HG03575 (cell line): ENCODE data around the gene KHK.

Experiments
- ATAC-seq: cut with Tn5 transposase; IDR thresholded peaks from one replicate; pipeline ENCODE4 v1.9.1; 2021; ENCODE audit not compliant: unreplicated experiment, insufficient number of reproducible peaks, low FRiP score; ENCODE audit errors: extremely low read depth

Gene KHK

DNA sequence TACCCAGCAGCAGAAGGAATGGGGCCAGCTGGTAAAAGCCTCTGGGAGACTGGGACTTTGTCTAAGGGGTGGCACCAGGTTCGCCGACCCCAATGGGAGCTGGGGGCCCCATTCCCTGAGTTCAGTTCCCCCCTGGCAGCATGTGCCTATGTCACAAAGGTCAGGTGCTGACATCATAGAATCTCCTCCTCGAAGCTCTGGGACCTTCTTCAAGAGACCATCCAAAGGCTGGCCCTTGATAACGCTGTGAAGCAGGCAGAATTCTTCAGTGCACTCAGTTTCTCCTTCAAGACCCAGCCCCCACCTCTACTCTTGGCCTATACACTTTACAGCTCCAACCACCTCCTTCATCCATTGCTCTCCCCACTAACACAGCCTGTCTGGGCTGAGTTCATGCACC, 52.7 kb downstream of the KHK start, which contains the start of gene PRR30:
Gene PRR30 (minus strand): TSS at position 101 of the 400 bp plus-strand sequence. CDS start 1,081 bp downstream, outside the sequence.
- no peak for ATAC-seq

DNA sequence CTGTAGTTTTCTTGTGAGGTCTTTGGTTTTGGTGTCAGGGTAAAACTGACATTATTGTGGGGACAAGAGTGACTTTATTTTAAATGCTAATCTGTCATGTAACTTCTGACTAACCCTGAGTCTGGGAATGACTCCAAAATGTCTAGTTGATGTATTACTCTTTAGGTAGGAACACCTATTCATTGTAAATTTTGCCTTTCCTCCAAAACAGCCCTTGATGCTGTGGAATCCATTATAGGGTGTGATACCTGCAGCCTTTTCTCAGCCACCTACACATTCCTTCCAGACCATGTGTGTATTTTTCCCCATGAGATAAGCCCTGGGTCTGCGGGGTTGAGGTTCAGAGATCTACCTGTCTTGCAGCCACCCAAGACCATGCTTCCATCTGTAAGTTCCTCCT, 56.7 kb downstream of the KHK start:
- no peak for ATAC-seq

DNA sequence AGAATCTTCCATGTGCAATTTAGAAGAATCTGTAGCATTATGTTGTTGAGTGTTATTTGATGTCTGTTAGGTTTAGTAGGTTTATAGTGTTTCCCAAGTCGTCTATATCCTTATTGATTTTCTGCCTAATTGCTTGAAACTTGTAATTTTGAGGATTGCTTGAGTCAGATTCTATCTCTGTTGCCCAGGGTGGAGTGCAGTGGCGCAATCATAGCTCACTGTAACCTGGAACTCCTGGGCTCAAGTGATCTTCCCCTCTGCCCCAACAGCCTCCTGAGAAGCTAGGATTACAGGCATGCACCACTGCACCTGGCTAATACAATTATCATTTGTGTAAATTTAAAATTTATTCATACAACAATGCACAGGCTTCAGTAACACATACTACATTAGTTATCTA, 59.1 kb downstream of the KHK start:
- no peak for ATAC-seq

DNA sequence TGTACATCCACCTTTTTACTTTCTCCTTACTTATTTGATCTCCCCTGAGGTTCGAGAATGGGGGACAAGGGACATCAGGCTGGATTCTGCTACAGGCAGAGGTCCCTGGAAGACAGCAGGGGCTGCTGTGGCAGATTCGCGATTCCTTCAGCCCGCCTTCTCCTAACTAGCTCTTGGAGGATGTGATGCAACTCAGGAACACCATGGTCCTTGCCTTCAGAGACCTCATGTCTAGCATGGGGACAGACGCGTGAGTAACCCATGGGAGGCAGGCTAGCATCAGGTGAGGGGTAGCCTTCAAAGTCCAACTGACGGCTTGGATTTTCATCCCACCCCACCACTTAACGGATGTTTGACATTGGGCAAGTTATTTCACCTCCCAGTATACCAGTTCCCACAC, 61.4 kb downstream of the KHK start:
- ATAC-seq, result no peak

DNA sequence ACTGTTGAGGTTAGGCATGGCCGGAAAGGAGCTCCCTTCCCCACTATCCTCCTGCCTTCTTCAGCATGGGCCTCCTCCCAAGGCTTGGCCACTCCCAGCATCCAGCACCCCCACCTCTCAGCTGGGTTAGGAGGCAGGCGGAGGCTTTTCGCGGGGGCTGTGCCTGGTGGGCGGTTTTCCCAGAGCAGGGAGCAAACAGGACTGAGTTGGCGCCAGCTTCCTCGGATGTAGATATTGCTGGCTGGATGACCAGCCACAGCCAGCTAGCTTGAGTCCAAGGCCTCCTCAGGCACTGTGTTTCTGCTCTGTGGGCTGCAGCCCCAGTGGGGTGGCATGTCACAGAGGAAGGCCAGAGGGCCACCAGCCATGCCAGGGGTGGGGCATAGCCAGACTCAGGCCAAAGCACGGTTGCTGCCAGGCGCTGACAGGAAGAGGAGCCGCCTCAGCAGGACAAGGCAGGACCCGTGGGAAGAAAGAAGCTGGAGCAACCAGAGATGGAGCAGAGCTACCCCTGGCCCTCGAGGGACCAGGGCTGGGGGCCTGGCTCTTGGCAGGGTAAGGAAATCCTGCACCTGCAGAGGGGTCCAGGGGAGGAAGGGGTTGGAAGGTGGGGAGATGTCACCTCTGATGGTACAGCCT, 62.3 kb downstream of the KHK start, which contains the start of gene TCF23:
Gene TCF23 (plus strand): TSS at position 204 of the 639 bp plus-strand sequence. CDS start 130 bp downstream, at position 334.
- ATAC-seq, result no peak

DNA sequence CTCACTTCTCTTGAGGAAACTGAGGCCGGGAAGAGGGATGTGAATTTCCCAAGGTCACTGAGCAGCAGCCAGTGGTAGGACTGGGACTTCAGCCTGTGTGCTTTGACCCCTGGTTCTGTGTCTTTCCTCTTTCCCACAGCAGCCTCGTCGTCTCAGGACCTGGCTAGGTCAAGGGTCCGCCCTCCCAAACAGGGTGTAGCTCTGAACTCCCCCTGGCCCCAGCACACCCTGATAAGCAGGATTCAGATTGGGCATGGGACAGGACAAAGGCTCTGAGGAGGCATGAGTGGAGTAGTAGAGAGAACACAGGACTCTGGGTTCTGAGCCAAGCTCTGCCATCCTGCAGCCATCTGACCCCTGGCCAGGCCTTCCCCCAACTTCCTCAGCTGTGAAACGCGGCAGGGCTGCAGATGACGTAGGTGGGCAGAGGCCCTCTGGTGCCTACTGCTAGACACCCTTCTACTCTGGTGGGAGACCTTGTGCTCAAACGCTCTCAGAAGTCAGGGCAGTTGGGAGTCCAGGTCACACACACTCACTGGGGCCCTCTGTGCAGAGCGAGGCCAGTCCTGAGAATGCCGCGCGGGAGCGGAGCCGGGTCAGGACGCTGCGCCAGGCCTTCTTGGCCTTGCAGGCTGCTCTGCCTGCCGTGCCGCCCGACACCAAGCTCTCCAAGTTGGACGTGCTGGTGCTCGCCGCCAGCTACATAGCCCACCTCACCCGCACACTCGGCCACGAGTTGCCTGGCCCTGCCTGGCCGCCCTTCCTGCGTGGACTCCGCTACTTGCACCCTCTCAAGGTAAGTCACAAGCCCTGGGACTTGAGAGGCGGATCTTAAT, 63.2 kb downstream of the KHK start:
- no peak for ATAC-seq
